RWPE1 (cell line): Measurements from ENCODE around the gene ABLIM2.

ENCODE experiments used
- CTCF ChIA-PET: fragments of 350-600 bp; sonication (Branson Sonifier 250); formaldehyde crosslinking; extraction: SDS; loops from one replicate; lab custom pipeline; 2021; lab: Yijun Ruan, JAX
- POLR2A ChIA-PET: fragments of 400-600 bp; formaldehyde crosslinking; extraction: SDS; loops from one replicate; lab custom pipeline; 2020; ENCODE audit warnings: antibody characterized with exemption; ENCODE audit not compliant: low non-redundant PET; lab: Yijun Ruan, JAX
- DNase-seq: peaks from one replicate; pipeline ENCODE4 v3.0.0; 2012; ENCODE audit warnings: low spot score
- H3K27ac ChIP-seq: fragments of 450-650 bp; 2 replicates; pipeline ENCODE4 v1.5.1; 2017
- CTCF ChIP-seq: fragments of 450-650 bp; conservative IDR thresholded peaks from 2 replicates; pipeline ENCODE4 v1.5.1; 2017; ENCODE audit warnings: low read depth, mild to moderate bottlenecking

Gene ABLIM2

GRCh38 chr4:7971159-7971631 is 187.4 kb downstream of the ABLIM2 start:
- POLR2A ChIA-PET: no interaction called here
- CTCF ChIA-PET: no interaction called here
- peak overlapping the region; percentile 80 for H3K27ac ChIP-seq
- TF ChIP-seq CTCF: no peak
- DNase-seq: no peak

- TF ChIP-seq CTCF: no peak
- no peak for DNase-seq
- POLR2A ChIA-PET: no interaction called here
- CTCF ChIA-PET: interaction anchor here (0.6 kb wide), 2 partner anchors 38 to 166 kb away, joined by 3 read pairs; no protein-coding TSS in a partner anchor
- peak overlapping the region; percentile 80 for H3K27ac ChIP-seq
Observed at GRCh38 chr4:7970361-7970946, 188.2 kb downstream of the ABLIM2 start.

GRCh38 chr4:7968262-7968896 is 190.2 kb downstream of the ABLIM2 start:
- CTCF ChIA-PET: interaction anchor here (1.2 kb wide), 1 partner anchor 20 kb away, joined by 3 read pairs; no protein-coding TSS in a partner anchor
- TF ChIP-seq CTCF: no peak
- no peak for DNase-seq
- H3K27ac ChIP-seq: peak overlapping the region; percentile 16
- POLR2A ChIA-PET: no interaction called here

- DNase-seq: no peak
- TF ChIP-seq CTCF: no peak
- peak overlapping the region; percentile 16 for H3K27ac ChIP-seq
- ChIA-PET CTCF (interaction anchor here (1.2 kb wide), 1 partner anchor 20 kb away, joined by 3 read pairs; no protein-coding TSS in a partner anchor), POLR2A (no interaction called here)
Observed at GRCh38 chr4:7967501-7968261, 190.9 kb downstream of the ABLIM2 start.

- H3K27ac ChIP-seq: peak overlapping the region; percentile 16; the same call in 1 of the 2 replicates
- ChIA-PET POLR2A (no interaction called here), CTCF (no interaction called here)
- no peak for DNase-seq
- TF ChIP-seq CTCF: no peak
Observed at GRCh38 chr4:7967063-7967440, 191.6 kb downstream of the ABLIM2 start.

GRCh38 chr4:7966281-7967062 is 192.1 kb downstream of the ABLIM2 start:
- no peak for TF ChIP-seq CTCF
- no peak for DNase-seq
- ChIA-PET POLR2A (no interaction called here), CTCF (no interaction called here)
- peak overlapping the region; percentile 93; the same call in 1 of the 2 replicates for H3K27ac ChIP-seq
